ENCODE data around the gene DDX6.
"Not testable (repeated sequence)": the region's sequence is repeated elsewhere in the genome, so short reads cannot be mapped to it uniquely, and the experiment has no call there.

DNA sequence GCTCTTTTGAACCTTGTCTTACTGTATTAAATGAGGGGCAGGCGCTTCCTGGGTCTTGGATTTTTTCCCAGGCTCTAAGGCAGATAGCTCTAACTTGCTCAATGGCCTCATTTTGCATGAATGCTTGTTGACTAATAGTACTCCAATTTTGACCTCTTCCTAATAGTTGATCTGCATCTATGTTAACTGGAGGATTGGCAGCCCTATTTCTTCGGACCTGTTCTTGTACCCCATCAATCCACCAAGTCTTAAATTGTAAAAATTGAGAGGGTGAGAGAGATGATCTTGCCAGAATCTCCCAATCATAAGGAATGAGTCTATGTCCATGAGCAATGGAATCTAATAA, 63.3 kb downstream of the DDX6 start:
- TF ChIP-seq, protein P1, sequence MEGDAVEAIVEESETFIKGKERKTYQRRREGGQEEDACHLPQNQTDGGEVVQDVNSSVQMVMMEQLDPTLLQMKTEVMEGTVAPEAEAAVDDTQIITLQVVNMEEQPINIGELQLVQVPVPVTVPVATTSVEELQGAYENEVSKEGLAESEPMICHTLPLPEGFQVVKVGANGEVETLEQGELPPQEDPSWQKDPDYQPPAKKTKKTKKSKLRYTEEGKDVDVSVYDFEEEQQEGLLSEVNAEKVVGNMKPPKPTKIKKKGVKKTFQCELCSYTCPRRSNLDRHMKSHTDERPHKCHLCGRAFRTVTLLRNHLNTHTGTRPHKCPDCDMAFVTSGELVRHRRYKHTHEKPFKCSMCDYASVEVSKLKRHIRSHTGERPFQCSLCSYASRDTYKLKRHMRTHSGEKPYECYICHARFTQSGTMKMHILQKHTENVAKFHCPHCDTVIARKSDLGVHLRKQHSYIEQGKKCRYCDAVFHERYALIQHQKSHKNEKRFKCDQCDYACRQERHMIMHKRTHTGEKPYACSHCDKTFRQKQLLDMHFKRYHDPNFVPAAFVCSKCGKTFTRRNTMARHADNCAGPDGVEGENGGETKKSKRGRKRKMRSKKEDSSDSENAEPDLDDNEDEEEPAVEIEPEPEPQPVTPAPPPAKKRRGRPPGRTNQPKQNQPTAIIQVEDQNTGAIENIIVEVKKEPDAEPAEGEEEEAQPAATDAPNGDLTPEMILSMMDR (IDR thresholded peaks at IDR 0.05) = not testable (repeated sequence)
- not testable (repeated sequence) for TF ChIP-seq ZFX (IDR thresholded peaks at IDR 0.05; ENCODE audit: borderline replicate concordance)
